IMR-90 (cell line): ENCODE measurements around the gene MAN2A2.

Experiments
- CTCF ChIP-seq: conservative IDR thresholded peaks from 2 replicates; pipeline ENCODE4 v1.5.1; 2012; ENCODE audit warnings: mild to moderate bottlenecking, low read depth, low read length, improper control_type of control experiment
- ELK1 ChIP-seq: fragments of 150-350 bp; IDR thresholded peaks from 2 replicates; pipeline ENCODE4 v1.6.1; 2016; ENCODE audit warnings: low read depth, mild to moderate bottlenecking, low read length, moderate library complexity, borderline replicate concordance
- FOS ChIP-seq: fragments of 150-350 bp; IDR thresholded peaks from 2 replicates; pipeline ENCODE4 v1.6.1; 2016; ENCODE audit warnings: low read depth, low read length
- MAFK ChIP-seq: IDR thresholded peaks from 2 replicates; pipeline ENCODE4 v1.6.1; 2012; ENCODE audit warnings: low read depth, low read length, improper control_type of control experiment
- MAZ ChIP-seq: IDR thresholded peaks from 2 replicates; pipeline ENCODE4 v1.6.1; 2012; ENCODE audit warnings: low read depth, mild to moderate bottlenecking, low read length, improper control_type of control experiment, moderate library complexity, borderline replicate concordance
- POLR2A ChIP-seq: IDR thresholded peaks from 2 replicates; pipeline ENCODE4 v1.6.1; 2012; ENCODE audit warnings: mild to moderate bottlenecking, low read depth, low read length
- SMC3 ChIP-seq: fragments of 150-350 bp; IDR thresholded peaks from 2 replicates; pipeline ENCODE4 v1.6.1; 2016; ENCODE audit warnings: low read depth, mild to moderate bottlenecking, antibody characterized with exemption, low read length, moderate library complexity
- USF2 ChIP-seq: fragments of 150-350 bp; IDR thresholded peaks from 2 replicates; pipeline ENCODE4 v1.6.1; 2017; ENCODE audit warnings: mild to moderate bottlenecking, antibody characterized with exemption, low read length, low read depth

GRCh38 chr15:90970274-90970673, 67.2 kb downstream of the MAN2A2 start:
- TF ChIP-seq POLR2A (no peak), CTCF (no peak), SMC3 (no peak), ELK1 (no peak), FOS (no peak), MAZ (no peak), USF2 (no peak), MAFK (no peak)
